Amniotic epithelial cell (primary cell): ENCODE data around the gene UBXN6.
A peak's percentile ranks its signal among the peaks of the same experiment; 100 is the strongest.

Experiments used
- DNase-seq: peaks from one replicate; pipeline ENCODE4 v3.0.0-alpha.2; 2010; ENCODE audit warnings: low read depth

Gene UBXN6

GRCh38 chr19:4455719-4456475, 1.7 kb downstream of the UBXN6 start:
- DNase-seq, result peak; percentile 92

- DNase-seq, result peak; percentile 91
These were observed 2.6 kb downstream of the UBXN6 start for GRCh38 chr19:4454747-4455718.

DNA sequence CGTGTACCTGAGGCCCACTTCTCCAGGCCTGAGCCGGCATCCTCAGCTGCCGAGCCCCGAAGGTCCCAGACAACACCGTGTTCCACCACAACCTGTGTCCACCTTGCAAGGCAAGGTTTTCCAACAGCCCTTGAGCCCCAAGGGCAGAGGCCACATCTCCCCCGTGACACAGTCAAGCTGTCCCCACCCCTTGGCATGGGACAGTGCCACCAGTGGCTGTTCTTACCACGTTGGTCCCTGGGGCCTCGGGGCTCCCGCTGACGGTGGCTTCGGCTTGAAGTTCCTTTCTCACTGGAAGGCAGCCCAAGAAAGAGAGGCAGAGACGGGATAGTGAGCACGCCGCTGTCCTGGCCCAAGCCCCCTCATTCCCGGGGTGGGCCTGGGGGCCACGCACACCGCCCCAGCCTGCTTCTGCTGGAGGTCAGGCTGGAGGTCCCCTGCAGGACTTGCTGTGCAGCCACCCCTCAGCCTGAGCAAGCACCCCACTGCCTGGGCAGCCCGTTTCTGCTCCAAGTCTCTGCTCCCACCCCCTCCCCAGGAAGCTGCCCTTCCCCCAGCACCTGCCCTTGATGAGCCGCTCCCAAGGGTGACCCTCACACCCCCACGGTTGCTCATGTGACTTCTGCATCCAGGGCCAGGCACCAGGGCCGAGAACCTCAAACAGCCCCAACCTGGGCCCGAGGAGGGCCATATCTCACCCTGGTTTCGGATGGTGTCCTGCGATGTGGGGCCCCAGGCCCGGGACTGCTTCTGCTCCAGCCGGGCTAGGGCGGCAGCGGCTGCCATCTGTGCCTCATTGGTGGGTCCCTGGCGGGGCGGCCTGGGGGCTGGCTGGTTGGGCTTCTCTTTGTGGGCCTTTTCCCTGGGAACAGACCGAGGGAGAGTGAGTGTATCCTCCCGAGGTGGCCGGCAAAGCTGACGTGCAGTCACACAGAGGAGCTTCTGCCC, 4.1 kb downstream of the UBXN6 start:
- DNase-seq, result no peak

GRCh38 chr19:4452230-4452990, 5.2 kb downstream of the UBXN6 start:
- no peak for DNase-seq

DNA sequence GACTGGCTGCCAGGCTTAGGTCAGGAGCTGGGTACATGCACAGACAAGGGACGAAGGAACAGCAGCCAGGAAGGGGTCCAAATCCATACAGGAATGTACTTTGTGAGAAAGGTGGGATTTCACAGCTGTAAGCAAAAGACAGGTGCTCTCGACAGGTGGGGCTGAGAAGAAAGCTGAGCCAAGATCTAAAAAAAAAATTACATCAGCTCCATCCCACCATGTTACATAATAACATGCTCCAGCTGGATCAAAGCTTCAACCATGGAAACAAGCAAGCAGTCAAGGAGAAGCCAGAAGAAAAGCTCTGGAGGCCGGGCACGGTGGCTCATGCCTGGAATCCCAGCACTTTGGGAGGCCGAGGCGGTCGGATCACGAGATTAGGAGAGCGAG, 8.0 kb downstream of the UBXN6 start:
- no peak for DNase-seq

DNA sequence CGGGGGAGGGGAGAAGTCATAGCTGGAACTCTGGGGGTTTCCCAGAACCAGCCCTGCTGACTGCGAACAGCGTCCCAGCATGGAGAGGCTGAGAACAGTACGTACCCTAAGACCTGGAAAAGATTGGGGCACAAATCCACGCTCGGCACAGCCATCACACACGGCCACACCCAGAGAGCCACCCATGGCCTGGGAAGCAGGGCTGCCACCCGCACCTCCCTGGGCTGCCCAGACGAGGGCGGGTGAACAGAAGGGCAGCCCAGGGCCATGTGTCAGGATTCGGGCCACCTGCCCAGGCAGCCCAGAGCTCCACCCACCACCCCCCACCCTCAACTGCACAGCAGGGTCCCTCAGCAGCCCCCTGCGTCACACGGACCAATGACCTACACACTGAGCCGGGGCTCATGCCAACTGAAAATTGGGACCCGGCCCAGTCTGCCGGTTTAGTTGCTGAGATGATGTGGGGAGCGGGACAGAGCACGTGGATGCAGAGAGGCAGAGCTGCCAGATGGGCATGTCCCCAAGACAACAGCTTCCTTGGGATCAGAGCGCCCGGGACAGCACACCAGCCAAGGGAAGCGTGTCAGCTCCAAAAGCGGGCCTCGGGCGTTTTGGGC, 8.5 kb downstream of the UBXN6 start:
- no peak for DNase-seq

GRCh38 chr19:4448147-4448985, 9.2 kb downstream of the UBXN6 start:
- no peak for DNase-seq

DNA sequence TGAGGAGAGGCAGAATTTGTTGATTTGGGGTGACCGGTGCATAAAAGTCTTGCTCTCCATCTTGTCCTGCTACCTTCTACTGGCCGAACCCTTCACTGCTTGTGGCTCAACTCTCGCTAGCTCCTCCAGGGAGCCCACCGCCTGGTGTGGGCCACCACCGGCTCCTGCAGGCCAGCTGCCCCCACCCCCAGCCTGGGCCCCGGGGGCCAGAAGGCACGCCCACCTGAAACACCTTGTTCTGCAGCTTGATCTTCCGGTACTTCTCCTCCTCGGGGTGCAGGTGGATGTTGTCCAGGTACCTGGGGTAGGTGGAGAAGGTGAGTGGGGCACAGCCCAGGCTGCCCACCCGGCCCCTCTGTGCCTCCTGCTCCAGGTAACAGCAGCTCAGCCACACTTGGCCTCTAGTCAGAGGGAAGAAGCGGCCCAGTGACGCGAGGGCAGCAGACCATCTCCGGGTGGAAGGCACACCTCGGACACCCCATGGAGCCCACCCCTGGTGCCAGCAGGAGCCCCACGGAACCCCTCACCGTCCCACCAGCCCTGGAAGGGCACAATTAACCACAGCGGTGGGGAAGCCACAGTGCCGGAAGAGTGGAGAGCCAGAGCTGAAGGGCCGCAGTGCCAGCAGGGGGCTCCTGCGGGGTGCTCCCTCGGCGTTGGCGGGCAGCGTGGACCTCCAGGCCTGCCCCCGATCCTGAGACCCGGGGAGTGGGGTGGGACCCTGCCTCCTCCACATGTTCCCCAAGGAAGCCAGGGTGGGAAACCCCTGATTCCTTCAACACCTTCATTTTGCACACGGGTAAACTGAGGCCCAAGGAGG, 10.1 kb downstream of the UBXN6 start:
- no peak for DNase-seq

- no peak for DNase-seq
These were observed 10.8 kb downstream of the UBXN6 start for GRCh38 chr19:4446704-4447200.

GRCh38 chr19:4445963-4446703, 11.5 kb downstream of the UBXN6 start:
- no peak for DNase-seq

DNA sequence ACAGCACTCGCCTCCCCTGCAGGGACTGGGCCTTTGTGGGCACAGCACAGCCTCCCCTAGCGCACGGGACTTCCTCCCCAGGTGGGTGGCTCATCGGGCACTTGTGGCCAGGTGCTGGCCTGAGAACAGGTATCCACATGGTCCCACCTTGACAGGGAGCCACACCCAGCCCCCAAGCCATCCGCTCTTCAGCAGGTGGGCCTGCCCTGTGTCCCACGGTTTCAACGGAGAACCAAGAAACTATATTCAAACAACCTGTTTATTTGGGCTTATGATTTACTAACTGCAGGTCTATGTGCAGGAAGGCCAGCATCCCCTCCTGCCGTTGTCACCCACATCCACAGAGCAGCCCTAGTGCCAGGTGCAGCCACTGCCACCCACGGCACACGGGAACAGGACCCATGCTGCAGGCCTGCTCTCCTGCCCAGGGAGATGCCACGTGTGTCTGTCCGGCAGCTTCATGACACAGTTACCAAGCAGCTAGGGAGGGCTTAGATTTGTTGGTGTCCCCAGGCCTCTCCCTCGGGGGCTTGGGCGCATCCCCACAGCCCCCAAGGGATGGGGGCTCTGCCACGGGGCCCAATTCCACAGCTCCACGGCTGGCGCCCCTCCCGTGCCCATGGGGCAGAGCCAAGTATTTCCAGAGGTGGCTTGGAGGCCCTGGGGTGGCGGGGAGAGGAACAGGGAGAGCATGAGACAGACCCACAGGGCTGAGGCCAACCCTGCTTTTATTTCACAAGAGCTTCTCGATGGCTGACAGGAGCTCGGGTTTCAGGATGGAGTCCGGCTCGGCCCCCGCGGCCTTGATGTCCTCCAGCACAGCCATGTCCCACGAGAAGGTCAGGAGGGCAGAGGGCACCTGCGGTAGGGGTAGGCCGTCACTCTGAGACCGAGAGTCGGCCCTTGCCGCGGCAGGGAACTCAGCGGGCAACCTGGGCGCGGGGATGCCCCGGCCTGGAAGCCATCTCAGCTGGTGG, 12.5 kb downstream of the UBXN6 start:
- peak; percentile 24 for DNase-seq

DNA sequence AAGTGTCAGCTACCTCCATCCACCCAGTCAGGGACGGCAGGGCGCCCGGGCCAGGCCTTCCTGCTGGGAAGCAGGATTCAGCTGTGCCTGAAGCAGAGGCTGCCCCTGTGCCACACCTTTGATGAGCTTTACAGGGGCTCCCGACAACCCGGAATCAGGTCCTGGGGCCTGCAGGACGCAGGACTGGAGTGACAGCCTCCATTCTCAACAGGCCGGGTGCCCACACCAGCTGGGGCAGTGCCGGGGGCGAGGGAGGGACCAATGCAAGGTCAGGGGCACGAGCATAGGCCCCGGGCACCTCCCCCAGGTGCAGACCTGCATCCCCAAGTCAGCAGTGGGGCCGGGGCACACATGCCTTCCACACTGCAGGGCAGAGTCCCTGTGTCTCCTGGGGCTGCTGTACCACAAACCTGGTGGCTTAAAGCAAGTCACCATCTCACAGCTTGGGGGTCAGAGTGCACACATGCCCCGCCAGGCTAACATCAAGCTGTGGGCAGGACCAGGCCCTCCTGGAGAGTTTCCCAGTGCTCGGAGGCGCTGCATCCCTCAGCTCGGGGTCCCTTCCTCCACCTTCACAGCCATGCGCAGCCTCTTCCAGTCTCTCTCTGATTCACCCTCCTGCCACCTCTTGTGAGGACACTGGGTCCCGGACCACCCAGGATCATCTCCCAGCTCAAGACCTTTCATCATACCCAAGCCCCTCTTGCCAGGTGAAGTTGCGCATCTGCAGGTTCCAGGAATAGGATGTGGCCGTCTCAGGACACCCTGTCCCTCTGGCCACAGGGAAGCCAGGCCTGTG, 13.4 kb downstream of the UBXN6 start:
- no peak for DNase-seq

GRCh38 chr19:4443188-4443587, 14.4 kb downstream of the UBXN6 start:
- no peak for DNase-seq

- no peak for DNase-seq
These were observed 14.8 kb downstream of the UBXN6 start for GRCh38 chr19:4442819-4443146.

- DNase-seq, result no peak
These were observed 15.4 kb downstream of the UBXN6 start for GRCh38 chr19:4441994-4442818.
